HG03571 (cell line): ENCODE measurements around the gene LAG3.
"Not testable (repeated sequence)": the region's sequence is repeated elsewhere in the genome, so short reads cannot be mapped to it uniquely, and the experiment has no call there.

Source experiments
- ATAC-seq: cut with Tn5 transposase; IDR thresholded peaks from one replicate; pipeline ENCODE4 v1.9.1; 2021; ENCODE audit not compliant: unreplicated experiment

Gene LAG3

GRCh38 chr12:6772331-6772695 lies at the start of gene LAG3:
LAG3 (plus strand) TSS chr12:6772520; CDS start chr12:6772853, 333 bp downstream.
- ATAC-seq = no peak

- no peak for ATAC-seq
These were observed 49.5 kb upstream of the LAG3 start for GRCh38 chr12:6722863-6723262.

- peak; percentile 89 for ATAC-seq
These were observed 48.5 kb upstream of the LAG3 start, which contains the start of gene COPS7A for GRCh38 chr12:6723607-6724408. COPS7A (plus strand) TSS chr12:6724046; CDS start chr12:6724657, 611 bp downstream.

GRCh38 chr12:6724409-6724797 lies 47.9 kb upstream of the LAG3 start:
- ATAC-seq = peak; percentile 17

GRCh38 chr12:6725350-6725749 lies 47.0 kb upstream of the LAG3 start:
- no peak for ATAC-seq

GRCh38 chr12:6729186-6729585 lies 43.1 kb upstream of the LAG3 start:
- ATAC-seq = no peak

GRCh38 chr12:6730169-6730568 lies 42.2 kb upstream of the LAG3 start:
- no peak for ATAC-seq

- ATAC-seq = no peak
These were observed 37.6 kb upstream of the LAG3 start for GRCh38 chr12:6734506-6735387.

- no peak for ATAC-seq
These were observed 36.7 kb upstream of the LAG3 start for GRCh38 chr12:6735448-6736191.

- ATAC-seq = no peak
These were observed 35.6 kb upstream of the LAG3 start for GRCh38 chr12:6736754-6737153.

- ATAC-seq = not testable (repeated sequence)
These were observed 30.2 kb upstream of the LAG3 start for GRCh38 chr12:6742080-6742479.

- no peak for ATAC-seq
These were observed 29.5 kb upstream of the LAG3 start for GRCh38 chr12:6742834-6743233.

- not testable (repeated sequence) for ATAC-seq
These were observed 29.0 kb upstream of the LAG3 start for GRCh38 chr12:6743300-6743699.

GRCh38 chr12:6745741-6746525 lies 26.4 kb upstream of the LAG3 start:
- ATAC-seq = no peak

- no peak for ATAC-seq
These were observed 25.1 kb upstream of the LAG3 start for GRCh38 chr12:6747216-6747615.

- ATAC-seq = no peak
These were observed 23.6 kb upstream of the LAG3 start for GRCh38 chr12:6748761-6749160.

- ATAC-seq = no peak
These were observed 21.8 kb upstream of the LAG3 start for GRCh38 chr12:6750506-6750905.

- ATAC-seq = no peak
These were observed 20.6 kb upstream of the LAG3 start for GRCh38 chr12:6751767-6752166.

- ATAC-seq = peak; percentile 2
These were observed 20.0 kb upstream of the LAG3 start for GRCh38 chr12:6752167-6752920.
